GM12875 (cell line): Measurements from ENCODE around the gene TMEM164.

Experiments
- H3K4me3 ChIP-seq: one replicate; pipeline ENCODE4 v1.5.1; 2011; ENCODE audit warnings: low read depth, low read length, control low read depth
- TF ChIP-seq, protein P1 (sequence below): IDR thresholded peaks from 2 replicates; pipeline ENCODE4 v1.5.1; 2011; ENCODE audit warnings: low read depth, mild to moderate bottlenecking, control low read depth, inconsistent platforms, low read length, moderate library complexity, borderline replicate concordance; ENCODE audit not compliant: insufficient read depth

TMEM164 gene

DNA sequence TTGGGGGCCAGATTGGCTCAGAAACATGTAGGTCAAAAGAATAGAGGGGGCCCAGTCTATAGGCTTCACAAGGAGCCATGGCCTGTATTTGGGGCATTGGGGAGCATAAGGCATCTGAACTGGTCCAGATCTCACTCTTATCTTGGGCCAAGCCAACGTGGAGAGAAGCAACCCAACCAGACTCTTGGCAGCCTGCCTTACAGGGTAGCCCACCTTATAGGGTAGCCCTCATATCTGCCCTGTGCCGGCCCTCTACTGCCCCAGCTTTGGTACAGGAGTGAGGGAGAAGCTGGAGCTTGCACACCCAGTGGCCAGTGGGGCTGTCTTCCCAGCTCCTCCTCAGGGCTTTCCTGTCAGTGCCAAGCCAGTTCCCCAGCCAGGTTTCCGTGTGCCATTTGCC lies 172.8 kb downstream of the TMEM164 start:
- H3K4me3 ChIP-seq, result no peak overlapping the region
- TF ChIP-seq, protein P1, sequence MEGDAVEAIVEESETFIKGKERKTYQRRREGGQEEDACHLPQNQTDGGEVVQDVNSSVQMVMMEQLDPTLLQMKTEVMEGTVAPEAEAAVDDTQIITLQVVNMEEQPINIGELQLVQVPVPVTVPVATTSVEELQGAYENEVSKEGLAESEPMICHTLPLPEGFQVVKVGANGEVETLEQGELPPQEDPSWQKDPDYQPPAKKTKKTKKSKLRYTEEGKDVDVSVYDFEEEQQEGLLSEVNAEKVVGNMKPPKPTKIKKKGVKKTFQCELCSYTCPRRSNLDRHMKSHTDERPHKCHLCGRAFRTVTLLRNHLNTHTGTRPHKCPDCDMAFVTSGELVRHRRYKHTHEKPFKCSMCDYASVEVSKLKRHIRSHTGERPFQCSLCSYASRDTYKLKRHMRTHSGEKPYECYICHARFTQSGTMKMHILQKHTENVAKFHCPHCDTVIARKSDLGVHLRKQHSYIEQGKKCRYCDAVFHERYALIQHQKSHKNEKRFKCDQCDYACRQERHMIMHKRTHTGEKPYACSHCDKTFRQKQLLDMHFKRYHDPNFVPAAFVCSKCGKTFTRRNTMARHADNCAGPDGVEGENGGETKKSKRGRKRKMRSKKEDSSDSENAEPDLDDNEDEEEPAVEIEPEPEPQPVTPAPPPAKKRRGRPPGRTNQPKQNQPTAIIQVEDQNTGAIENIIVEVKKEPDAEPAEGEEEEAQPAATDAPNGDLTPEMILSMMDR, result no peak

DNA sequence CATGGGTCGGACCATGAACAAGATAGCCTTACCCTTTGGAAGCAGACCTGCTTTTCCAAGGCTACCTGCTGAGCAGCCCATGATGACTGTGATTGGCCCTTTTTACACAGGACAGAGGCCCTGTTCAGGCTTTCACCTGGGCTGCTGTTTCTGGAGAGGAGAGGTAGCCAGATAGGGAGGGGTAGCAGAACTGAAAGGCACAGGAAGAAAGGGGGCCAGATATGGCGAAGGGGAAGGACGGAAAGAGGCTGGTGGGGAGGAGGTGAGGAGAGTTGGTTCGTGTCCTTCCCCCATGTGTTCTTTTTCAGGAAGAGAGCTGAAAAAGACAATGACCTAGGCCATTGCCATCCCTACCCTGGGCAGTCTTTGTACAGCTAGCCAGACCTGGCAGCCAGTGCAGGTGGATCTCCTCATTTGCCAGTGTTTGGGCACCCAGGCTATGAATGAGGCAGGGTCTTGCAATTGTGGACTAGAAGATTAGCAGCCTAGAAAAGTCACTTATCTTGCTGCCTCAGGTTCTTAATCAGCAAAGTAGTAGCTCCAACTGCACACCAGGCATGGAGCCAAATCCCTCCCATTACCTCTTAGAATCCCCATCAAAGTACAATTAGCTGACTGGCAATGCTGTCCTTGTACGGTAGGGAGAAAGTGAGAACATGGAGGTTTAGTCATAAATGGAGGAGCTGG lies 175.4 kb downstream of the TMEM164 start:
- H3K4me3 ChIP-seq, result no peak overlapping the region
- TF ChIP-seq, protein P1, result no peak

DNA sequence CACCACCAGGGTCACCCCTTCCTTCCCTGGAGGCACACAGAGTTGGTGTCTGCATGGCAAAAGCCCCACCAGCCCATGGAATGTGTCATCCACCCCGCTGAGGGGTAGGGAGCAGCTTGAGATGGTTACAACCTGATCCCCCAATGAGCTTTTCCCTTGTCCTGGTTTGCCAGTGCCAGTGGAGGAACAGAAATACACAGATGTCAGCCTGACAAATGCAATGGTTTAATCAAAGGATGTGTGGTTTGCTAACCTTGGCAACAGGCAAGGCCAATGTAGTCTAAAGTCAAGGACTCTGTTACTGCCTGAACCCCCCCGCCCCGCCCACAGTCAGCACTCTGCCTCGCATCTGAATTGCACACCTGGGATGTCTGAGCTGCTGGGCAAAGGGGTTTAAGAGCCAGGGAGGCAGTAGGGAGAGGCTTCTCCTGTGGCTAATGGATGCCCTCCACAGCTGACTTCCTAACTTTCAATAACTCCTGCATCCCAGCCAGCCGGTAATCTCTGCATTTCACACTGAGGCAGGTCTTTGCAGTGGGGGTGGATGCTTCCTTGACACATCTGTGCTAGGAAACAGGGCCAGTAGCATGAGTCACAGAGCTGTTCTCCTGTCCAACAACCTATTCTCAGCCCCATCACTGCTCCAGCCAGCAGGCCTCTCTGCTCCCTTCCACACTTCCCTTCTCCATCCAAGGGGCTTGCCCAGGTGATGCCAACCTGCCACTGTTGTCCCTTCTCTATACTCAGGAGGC lies 177.4 kb downstream of the TMEM164 start:
- no peak overlapping the region for H3K4me3 ChIP-seq
- TF ChIP-seq, protein P1, result no peak

DNA sequence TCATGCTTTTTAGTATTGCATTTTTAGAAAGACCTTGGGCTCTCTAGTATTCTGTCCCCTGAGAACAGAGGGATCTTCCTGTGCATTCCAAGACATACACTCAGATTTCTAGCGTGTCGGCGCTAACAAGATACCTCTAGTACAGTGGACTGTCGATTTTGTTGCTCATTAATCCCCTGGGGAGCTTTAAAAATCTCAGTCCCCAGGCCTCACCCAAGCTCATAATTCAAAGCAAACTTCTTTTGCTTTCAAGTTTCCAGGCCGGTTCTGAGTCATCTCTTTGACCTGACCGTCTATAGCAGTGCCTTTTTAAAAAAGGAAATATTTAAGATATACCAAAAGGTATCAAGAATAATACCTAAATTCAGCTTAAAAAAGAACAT lies 178.0 kb downstream of the TMEM164 start:
- H3K4me3 ChIP-seq, result no peak overlapping the region
- TF ChIP-seq, protein P1, result no peak

- TF ChIP-seq, protein P1, result no peak
- no peak overlapping the region for H3K4me3 ChIP-seq
These were observed 178.7 kb downstream of the TMEM164 start for GRCh38 chrX:110181459-110182137.

- TF ChIP-seq, protein P1, result no peak
- no peak overlapping the region for H3K4me3 ChIP-seq
These were observed 179.4 kb downstream of the TMEM164 start for GRCh38 chrX:110182362-110182761.
